Adipose tissue (tissue), 3 donors: Measurements from ENCODE around the gene PGF. TPM values are rescaled to one million over a fixed set of nuclear protein-coding genes. Genes with fewer than 3 reads are reported as not detected.

ENCODE experiments used
- H3K27ac ChIP-seq: one replicate; pipeline ENCODE4 v1.5.1; 2013; ENCODE audit warnings: low read depth, low read length
- WGBS, 3 donors: extraction: QIAGEN DNeasy Blood & Tissue Kit; methylation state at CpG; one replicate each; pipeline ENCODE4 v1.1.7; 2013; 5-methylcytosine and 5-hydroxymethylcytosine counted together
- polyA plus RNA-seq, 3 donors: library from polyadenylated mRNA; stranded (reverse); fragments of 200-250 nt; gene quantifications; one replicate each; pipeline ENCODE4 v1.2.3, GENCODE V29; 2013
- donor health status: healthy with polysubstance abuse.
- donor health status: Bipolar disorder and iron deficiency.
- donor health status: healthy.

Gene PGF
- polyA plus RNA-seq, 3 donors = 2.9 to 6.2 (median 3.4) TPM

DNA sequence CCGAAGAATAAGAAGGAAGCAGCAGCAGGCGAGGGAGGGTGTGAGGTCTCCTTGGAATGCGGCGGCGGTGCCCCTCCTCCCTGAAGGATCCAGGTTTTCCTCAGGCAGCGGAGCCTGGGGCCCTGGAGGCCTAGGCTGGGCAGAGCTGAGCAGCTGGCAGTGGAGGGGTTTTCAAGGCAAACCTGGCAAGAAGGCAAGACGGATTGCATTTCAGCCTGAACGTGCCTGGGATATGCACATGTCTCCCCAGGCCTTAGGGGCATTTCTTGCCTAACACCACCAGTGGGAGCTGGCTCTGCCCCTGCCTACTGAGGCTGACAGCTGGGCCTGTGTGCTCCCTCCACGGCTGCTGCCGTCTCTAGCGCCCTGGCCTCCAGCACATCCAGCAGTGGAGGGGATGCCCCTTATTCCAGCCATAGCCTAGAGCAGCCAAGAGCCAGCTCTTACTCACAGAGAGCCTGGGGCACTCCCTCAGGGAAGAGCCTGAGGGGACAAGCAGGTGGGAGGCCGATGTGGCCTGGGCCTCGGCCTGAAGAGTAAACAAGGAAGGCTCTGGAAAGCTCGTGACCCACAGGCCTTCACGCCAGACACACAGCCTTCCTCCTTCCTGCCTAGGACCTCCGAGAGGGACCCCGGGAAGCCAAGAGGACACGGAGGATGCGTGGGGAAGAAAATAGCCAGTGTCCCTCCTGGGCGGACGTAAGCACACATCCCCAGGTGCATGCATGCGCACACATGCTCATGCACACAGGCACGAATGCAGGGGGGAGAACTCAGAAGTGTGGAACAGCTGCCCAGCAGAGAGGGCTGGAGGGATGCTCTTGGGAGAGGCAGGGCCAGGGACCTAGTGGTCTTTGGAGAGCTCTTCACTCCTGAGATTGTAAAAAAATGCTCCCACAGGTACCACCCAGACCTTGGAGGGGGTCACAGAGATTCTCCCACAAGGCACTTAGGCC, 24.3 kb upstream of the PGF start:
- 66 to 79% (median 77%) methylated on average over 22 to 23 of the region's 23 CpGs for WGBS, 3 donors
- H3K27ac ChIP-seq = no peak overlapping the region

DNA sequence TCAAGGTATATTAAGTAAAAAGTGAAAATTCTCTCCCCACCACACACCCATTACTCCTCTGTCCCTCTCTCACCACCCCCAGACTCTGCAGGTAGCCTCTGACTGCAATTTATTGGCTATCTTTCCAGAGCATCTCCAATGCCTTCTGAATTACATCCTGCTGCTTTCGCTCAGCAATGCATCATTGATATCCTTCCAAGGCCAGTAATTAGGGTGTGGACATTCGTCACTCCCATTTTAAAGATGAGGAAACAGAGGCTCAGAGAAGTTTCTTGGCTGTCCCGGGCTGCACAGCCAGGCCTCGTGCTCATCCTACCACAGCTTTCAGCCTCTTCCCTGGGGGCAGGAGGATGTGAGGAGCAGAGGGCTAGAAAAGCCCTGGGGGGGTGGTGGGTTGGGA, 23.6 kb upstream of the PGF start:
- no peak overlapping the region for H3K27ac ChIP-seq
- 65 to 81% (median 77%) methylated on average over 4 of the region's 4 CpGs for WGBS, 3 donors

DNA sequence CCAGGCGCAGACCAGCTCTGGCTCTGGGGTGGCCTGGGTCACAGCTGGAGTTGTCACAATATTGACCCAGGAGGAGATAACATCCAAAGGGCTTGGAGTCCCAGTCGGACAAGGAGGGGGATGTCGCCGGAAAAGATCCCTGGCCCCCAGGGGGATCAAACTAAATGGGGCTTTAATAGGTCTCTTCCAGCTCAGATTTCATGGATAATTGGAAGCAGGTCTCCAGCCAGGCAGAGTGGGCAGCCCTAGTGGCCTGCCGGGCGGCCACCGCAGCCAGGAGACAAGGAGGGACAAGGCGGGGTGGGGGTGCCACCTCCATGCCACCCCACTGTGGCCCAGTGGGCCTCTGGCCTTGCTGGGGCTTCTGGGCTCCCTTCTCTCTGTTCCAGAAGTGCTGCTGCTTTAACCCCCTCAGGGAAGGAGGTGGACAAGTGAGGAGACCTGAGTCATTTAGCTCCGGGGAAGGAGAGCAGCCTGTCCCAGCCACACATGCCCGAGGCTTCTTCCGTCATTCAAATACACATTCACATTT, 23.1 kb upstream of the PGF start:
- 69 to 89% (median 86%) methylated on average over 11 of the region's 11 CpGs for WGBS, 3 donors
- H3K27ac ChIP-seq = no peak overlapping the region

DNA sequence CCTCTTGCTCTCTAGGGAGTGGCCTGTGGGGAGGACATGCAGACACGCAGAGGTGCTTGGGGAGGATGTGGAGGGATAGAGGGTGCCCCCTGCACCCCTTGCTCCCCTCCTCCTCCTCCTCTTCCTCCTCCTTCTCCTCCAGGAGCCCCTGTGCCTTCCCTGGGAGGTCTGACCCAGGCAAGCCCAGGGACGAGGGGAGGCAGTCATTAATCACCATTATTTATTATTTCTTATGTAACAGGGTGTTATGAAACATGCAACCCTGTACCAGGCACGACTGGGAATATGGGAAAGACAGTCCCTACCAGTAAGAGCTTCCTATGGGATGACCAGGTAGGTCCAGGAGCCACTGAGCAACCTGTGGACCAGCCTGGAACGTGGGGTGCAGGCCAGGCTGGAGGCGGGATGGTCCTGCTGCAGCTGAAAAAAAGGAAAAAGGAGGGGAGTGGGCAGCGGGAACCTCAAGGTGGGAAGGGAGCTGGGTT, 22.5 kb upstream of the PGF start:
- no peak overlapping the region for H3K27ac ChIP-seq
- WGBS, 3 donors = 53 to 65% (median 64%) methylated on average over 6 of the region's 6 CpGs

DNA sequence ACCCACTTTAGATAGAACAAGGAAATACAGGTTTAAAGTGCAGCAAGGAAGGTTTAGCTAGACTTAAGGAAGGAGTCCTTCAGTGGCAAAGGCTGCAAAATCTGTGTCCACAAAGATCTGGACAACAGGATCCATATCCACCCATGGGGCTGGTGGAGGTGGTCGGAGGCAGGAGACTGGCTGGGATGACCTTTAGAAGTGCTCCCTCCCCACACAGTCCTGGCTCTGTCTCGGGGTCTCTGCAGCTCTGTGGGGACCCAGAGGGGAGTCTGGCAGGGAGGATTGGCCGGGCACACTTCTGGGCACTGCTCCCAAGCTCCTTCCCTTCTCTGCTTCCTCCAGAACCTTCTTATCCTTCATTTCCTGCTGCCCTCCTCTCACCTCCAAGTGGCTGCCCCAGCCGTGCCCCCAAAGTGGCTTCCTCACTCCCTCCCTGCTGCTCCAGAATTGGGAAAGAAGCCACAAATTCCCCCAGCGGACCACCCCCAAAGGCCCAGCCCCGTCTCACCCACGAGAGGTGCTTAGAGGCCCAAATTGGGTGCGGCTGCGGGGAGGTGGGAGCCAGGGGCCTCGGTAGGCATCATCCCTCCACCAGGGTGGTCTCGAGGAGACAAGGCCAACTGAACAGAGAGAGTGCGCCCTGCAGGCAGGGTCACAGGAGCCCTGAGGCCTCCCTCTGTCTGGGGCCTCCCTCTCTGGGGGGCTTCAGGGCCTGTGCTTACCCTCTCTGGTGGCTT, 21.9 kb upstream of the PGF start:
- WGBS, 3 donors = 81 to 84% (median 81%) methylated on average over 12 of the region's 12 CpGs
- H3K27ac ChIP-seq = no peak overlapping the region

DNA sequence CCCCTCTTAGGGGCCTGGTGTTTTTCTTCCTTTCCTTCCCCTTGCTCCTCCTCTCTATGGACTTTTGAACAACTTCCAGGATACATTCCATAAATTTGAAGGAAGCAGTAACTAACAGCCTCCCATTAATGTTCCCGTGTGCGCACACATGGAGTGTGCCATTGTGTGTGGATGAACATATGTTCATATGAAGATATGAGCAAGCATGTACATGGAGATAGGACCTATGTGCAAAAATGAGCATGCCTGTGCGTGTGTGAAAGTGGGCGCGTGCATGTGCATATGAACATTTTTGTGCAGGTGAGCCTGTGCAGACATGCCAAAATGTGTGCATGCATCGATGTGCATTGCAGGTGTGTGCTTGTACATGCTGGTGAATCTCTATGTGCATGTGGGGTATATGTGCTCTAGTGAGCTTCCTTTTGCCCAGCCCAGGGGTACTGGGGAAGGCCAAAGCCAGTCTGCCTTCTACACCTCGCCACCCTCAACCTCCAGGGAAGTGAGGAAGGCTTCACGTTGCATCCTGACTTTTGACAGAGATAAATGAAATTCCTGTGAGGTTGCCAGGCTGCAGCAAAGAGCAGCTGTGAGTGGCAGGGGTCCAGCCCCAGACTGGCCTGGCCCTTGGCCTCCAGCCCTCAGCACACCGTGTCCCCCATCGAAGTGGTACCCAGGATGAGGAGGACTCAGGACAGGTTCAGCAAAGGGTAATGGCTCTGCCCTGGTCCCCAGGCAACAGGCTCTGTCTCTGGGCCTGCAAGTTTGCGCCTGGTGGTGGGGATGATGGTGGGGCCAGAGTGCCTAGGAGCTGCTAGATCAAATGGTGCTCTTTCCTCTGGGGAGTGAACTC, 21.1 kb upstream of the PGF start:
- no peak overlapping the region for H3K27ac ChIP-seq
- 79 to 87% (median 86%) methylated on average over 11 of the region's 11 CpGs for WGBS, 3 donors

DNA sequence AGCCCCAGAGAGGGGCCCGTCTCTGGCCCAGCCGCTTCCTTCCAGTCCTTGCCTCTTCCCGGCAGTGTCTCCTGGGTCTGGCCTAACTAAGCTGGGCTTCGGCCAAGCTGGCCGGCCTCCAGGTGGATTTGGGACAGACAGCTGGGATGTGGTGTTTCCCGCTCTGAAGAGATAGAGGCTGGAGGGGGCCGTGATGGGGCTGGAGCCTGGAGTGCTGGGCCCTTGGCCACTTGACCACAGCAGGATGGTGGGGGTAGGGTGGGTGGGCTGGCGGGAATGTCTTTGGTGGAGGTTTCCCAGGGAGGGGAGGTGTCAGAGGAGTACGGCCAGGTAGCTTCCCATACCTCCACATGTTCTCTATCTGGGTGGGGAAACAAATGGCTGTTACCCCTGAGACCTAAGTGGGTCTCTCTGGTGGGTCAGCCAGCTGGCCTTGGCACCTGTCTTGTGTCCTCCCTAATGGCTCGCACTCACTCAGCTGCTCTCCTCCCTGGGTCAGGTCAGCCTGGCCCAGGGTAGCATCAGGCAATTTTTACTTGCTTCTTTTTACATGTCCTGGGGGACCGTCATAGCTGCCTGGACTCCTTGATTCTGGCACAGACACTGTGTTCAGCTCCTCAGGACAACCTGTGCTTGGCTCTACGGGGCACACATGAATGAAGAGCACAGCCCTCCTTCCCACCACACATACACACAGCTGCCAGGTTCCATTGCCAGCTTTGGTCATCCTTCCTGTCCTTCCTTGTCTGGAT, 19.8 kb upstream of the PGF start:
- no peak overlapping the region for H3K27ac ChIP-seq
- WGBS, 3 donors = 41 to 65% (median 54%) methylated on average over 12 of the region's 12 CpGs

DNA sequence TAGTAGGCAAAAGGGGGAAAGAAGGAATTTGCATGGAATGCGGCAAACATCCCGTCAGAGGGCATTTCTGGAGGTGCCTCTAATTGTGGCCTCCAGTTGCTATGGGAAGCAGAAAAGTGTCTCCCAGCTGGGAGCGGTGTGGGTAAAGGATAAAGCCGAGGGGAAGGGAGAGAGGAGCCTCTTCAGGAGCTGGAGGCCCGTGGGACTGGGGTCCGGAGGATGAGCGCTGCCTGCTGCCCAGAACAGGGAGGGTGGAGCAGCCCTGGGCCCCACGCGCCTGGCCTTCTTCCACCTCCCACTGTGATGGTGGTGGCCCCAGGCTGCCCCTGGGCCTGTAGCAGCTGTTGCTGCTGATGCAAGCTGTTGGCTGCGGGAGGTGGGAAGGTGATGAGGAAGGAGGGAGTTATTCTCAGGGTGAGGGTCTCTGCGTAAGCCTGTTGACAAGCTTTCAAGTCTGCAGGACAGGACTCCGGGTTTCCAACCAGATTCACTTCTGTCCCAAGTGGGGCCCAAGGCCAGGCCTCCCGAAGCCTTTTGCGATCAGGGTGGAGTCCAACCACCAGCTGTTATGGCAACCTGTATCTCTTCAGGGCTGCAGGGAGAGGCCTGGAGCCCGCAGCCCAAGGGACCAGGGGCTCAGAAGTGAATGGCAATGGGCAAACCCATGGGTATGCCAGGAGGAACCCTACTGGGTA, 19.1 kb upstream of the PGF start:
- H3K27ac ChIP-seq = no peak overlapping the region
- 72 to 87% (median 73%) methylated on average over 15 of the region's 15 CpGs for WGBS, 3 donors

DNA sequence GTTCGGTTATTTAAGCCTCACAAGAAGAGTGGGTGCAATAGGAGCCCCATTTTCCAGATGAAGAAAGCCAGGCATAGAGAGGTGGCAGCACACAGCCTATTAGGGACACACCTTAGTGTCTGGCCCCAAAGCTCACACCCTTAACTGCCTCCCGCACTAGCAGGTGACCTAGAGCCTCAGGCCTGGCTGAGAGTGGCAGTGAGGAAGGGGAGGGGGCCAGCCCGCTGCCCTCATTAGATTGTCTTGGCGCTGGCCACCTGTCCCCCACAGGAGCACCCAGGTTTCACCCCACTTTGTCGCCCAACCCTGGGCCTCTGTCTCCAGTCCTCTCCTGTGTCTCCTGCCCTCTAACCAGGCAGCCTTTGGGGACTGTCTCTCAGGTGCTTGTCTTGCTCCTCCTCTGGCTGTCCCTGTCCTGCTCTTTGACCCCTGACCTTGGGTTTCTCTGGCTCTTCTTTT, 18.5 kb upstream of the PGF start:
- no peak overlapping the region for H3K27ac ChIP-seq
- WGBS, 3 donors = 88 to 92% (median 91%) methylated on average over 5 of the region's 5 CpGs

DNA sequence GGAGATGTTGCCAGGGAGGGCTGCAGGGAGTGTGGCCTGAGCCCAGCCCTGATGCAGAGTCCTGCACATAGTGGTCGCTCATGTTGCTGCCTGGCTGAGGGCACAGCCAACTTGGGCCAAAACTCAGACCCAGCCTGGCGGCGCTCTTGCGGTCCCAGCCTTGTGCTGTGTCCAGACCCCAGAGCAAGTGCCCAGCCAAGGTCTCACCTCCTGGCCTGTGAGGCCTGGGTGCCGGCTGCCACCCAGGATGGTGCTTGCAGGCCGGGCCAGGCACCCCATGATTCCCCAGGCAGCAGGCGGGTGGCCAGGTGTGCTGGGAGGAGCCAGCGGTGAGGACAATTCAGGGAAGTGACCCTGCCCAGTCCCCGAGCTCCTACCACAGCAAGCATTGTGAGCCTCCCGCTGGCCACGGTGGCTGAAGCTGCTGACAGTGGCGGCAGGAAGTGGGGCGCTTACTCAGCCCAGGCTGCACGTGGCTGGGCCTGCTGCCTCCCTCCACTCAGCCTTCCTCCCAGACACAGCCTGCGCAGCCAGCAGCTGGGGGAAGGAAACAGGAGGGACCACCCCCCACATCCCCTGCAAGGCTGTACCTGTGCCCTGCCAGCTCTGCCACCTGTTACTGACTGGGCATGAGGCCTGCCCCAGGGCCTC, 17.7 kb upstream of the PGF start:
- 56 to 81% (median 59%) methylated on average over 13 to 15 of the region's 15 CpGs for WGBS, 3 donors
- no peak overlapping the region for H3K27ac ChIP-seq

DNA sequence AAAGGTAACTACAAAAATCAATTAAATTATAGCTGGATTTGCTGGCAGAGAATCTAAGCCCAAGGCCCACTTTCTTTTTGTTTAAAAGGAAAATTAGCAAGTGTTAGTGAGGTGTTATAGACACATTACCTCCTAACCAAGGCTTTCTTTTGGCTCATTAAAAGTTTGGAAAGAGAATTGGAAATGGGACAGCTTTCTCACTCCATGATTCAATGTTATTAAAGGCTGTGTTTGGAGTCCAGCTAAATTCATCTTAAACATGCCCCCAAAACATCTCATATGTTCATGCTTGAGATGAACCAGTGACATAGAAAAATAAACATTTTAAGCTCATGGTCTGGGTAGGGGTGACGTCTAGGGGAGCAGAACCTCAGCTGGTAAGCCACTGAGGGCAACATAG, 13.4 kb upstream of the PGF start:
- 62 to 88% (median 72%) methylated on average over 1 of the region's 1 CpG for WGBS, 3 donors
- no peak overlapping the region for H3K27ac ChIP-seq

DNA sequence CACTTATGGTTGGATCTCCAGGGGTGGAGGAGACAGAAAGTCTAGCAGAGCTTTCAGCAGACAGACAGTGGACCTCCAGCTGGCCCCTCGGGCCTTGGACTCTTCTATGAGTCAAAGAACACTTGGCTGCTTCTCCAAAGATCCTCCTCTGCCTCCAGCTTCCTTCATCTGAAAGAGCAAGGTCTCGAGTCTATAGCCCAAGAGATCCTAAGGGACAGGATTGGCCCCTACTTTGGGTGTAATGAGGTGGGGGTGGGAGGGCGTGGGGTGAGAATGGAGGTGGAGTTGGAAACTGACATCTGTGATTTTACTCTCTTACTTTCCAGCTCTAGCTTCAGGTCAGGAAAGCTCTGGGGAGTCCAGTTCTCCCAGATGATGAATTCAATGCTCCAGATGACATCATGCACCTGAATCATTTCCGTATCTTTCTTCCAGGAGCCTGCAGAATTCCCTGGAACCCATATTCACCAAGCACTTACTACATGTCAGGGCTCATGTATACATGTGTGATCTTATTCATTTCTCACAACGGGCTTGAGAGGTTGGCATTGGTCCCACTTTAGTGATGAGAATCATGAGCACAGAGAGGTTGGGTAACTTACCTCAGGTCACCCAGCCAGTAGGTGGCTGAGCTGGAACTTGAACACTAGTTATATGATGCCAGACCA, 10.2 kb upstream of the PGF start:
- WGBS, 3 donors = 62 to 78% (median 63%) methylated on average over 5 of the region's 5 CpGs

DNA sequence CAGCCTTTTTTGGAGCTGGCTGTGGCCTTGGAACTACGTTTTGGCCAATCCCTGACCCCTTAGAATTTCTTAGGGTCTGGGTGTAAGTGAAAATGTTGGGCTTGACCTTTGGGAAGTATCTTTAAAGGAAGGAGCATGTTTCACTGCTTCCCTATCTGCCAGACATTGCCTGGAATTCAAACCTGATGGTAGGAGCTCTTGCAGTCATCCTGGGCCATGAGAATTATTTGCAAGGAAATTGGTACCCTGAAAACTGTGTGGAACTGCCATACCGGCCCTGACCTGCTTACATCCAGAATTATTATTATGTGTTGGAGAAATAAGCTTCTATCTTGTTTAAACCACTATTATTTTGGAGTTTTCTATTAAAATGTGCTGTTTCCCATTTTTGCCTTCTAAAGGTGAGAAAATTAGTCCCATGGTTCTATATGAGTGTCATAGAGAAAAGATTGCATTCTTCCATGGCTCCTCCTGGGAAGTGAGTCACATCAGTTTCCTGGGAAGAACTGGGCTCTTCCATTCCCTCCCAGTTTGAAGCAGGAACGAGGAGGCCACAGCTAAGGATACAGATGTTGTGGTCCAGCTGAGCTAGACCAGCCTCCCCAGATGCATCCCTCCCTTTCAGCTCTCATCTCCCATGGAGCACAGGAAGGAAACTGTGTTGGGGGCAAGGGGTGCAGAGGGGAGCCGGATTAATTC, 9.5 kb upstream of the PGF start:
- no peak overlapping the region for H3K27ac ChIP-seq
- 55 to 59% (median 55%) methylated on average over 4 of the region's 4 CpGs for WGBS, 3 donors

More for the DNA sequence above, 10.2 kb upstream of the PGF start:
- H3K27ac ChIP-seq = no peak overlapping the region

DNA sequence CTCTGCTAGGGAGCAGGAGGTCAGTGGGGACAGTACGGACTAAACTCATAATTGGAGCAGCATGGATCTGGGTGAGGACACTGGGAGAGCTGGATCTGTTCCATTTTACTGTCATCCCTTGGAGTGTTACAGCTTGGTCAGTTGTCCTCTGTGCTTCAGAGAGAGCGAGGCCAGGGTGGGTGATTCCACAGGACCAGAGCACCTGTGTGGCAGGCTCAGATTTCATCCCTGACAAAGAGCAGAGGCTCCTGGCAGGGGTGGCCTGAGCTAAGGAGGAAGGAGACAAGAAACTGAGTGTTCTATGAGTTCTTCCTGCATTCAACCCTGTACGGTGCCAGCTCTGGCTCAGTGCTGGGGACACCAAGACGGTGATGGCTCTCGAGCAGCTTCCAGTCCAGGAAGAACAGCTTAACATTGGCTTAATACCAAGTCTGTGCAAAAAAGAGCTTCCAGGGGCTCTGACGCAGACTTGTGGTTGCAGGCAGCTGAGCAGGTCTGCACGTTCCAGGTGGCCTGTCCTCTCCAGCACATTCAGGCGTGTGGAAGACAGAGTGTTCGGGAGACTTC, 8.4 kb upstream of the PGF start:
- WGBS, 3 donors = 42 to 50% (median 45%) methylated on average over 9 of the region's 9 CpGs
- H3K27ac ChIP-seq = no peak overlapping the region

DNA sequence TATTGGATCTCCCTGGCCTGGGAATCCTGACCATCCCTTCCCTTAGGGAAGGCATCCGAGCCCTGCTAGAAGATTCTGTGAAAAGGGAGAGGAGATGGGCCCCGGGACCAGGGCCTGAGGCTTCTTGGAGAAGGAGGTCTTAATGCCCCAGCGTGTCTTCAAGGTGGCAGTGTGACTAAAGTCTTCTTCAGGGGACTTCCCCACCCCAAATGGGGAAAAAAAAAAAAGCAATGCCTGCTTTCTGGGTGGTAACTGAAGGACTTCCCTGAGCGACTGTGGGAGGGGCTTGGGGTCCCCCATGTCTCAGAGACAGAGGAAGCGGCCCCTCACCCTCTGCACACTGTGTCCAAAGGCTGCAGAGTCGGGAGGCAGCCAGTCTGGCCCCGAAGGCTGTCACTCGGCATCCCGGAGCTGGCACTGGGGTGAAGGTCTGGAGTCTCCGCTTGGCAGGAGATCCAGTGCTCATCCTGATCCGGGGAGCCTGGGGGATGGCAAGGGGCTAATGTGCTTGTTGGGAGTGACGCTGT, 7.8 kb upstream of the PGF start:
- WGBS, 3 donors = 56 to 71% (median 62%) methylated on average over 12 of the region's 12 CpGs
- no peak overlapping the region for H3K27ac ChIP-seq
